ENCODE data around the gene SKAP2. TPM values are rescaled to one million over a fixed set of nuclear protein-coding genes. Genes with fewer than 3 reads are reported as not detected.

Gene SKAP2
- total RNA-seq, 1 donor from 2014 or later = 46.4 TPM

- H3K27me3 Mint-ChIP-seq = no peaks in the 10 kb centered on the region
- H3K4me3 Mint-ChIP-seq (ENCODE audit: low read depth) = no peak overlapping the region
- no peak overlapping the region for H3K27ac Mint-ChIP-seq
- H3K9me3 Mint-ChIP-seq (ENCODE audit: low read depth) = peaks cover 22% of the 10 kb centered on the region
- no peaks in the 10 kb centered on the region for H3K4me1 Mint-ChIP-seq (ENCODE audit: low read depth)
- peaks cover 3% of the 10 kb centered on the region for H3K36me3 Mint-ChIP-seq (ENCODE audit: insufficient read depth)
- no peak for TF ChIP-seq CTCF (IDR thresholded peaks at IDR 0.05; ENCODE audit: unreplicated experiment)
- DNase-seq (ENCODE audit: low spot score, unreplicated experiment) = no peak
Measured at GRCh38 chr7:26880852-26881251, 16.5 kb upstream of the SKAP2 start.

GRCh38 chr7:26879671-26880070 is 15.3 kb upstream of the SKAP2 start:
- no peaks in the 10 kb centered on the region for H3K4me1 Mint-ChIP-seq (ENCODE audit: low read depth)
- TF ChIP-seq CTCF (IDR thresholded peaks at IDR 0.05; ENCODE audit: unreplicated experiment) = no peak
- no peaks in the 10 kb centered on the region for H3K27me3 Mint-ChIP-seq
- DNase-seq (ENCODE audit: low spot score, unreplicated experiment) = no peak
- peaks cover 10% of the 10 kb centered on the region for H3K9me3 Mint-ChIP-seq (ENCODE audit: low read depth)
- H3K4me3 Mint-ChIP-seq (ENCODE audit: low read depth) = no peak overlapping the region
- H3K27ac Mint-ChIP-seq = no peak overlapping the region
- no peaks in the 10 kb centered on the region for H3K36me3 Mint-ChIP-seq (ENCODE audit: insufficient read depth)

- Mint-ChIP-seq H3K27me3 (no peaks in the 10 kb centered on the region), H3K4me3 (ENCODE audit: low read depth) (no peak overlapping the region), H3K36me3 (ENCODE audit: insufficient read depth) (no peaks in the 10 kb centered on the region), H3K9me3 (ENCODE audit: low read depth) (no peaks in the 10 kb centered on the region), H3K27ac (no peak overlapping the region), H3K4me1 (ENCODE audit: low read depth) (peaks cover 6% of the 10 kb centered on the region)
- TF ChIP-seq CTCF (IDR thresholded peaks at IDR 0.05; ENCODE audit: unreplicated experiment) = no peak
- no peak for DNase-seq (ENCODE audit: low spot score, unreplicated experiment)
Measured at GRCh38 chr7:26868841-26869495, 4.6 kb upstream of the SKAP2 start.

- H3K27ac Mint-ChIP-seq = peak overlapping the region; percentile 99
- H3K9me3 Mint-ChIP-seq (ENCODE audit: low read depth) = no peaks in the 10 kb centered on the region
- peak overlapping the region; percentile 95 for H3K4me3 Mint-ChIP-seq (ENCODE audit: low read depth)
- peak; percentile 28 for DNase-seq (ENCODE audit: low spot score, unreplicated experiment)
- no peaks in the 10 kb centered on the region for H3K27me3 Mint-ChIP-seq
- H3K36me3 Mint-ChIP-seq (ENCODE audit: insufficient read depth) = no peaks in the 10 kb centered on the region
- peaks cover 34% of the 10 kb centered on the region for H3K4me1 Mint-ChIP-seq (ENCODE audit: low read depth)
- no peak for TF ChIP-seq CTCF (IDR thresholded peaks at IDR 0.05; ENCODE audit: unreplicated experiment)
Measured at GRCh38 chr7:26865094-26865388, 651 bp upstream of the SKAP2 start.

GRCh38 chr7:26863518-26864308 is 677 bp downstream of the SKAP2 start:
- DNase-seq (ENCODE audit: low spot score, unreplicated experiment) = no peak
- H3K36me3 Mint-ChIP-seq (ENCODE audit: insufficient read depth) = no peaks in the 10 kb centered on the region
- H3K27ac Mint-ChIP-seq = peak overlapping the region; percentile 99
- no peak for TF ChIP-seq CTCF (IDR thresholded peaks at IDR 0.05; ENCODE audit: unreplicated experiment)
- H3K4me3 Mint-ChIP-seq (ENCODE audit: low read depth) = peak overlapping the region; percentile 95
- H3K27me3 Mint-ChIP-seq = no peaks in the 10 kb centered on the region
- peaks cover 43% of the 10 kb centered on the region for H3K4me1 Mint-ChIP-seq (ENCODE audit: low read depth)
- H3K9me3 Mint-ChIP-seq (ENCODE audit: low read depth) = no peaks in the 10 kb centered on the region
